HG02623 (cell line): ENCODE data around the gene TMEM258.

Source experiments
- ATAC-seq: cut with Tn5 transposase; IDR thresholded peaks from one replicate; pipeline ENCODE4 v1.9.1; 2021; ENCODE audit warnings: moderate library complexity; ENCODE audit not compliant: unreplicated experiment

TMEM258 gene

DNA sequence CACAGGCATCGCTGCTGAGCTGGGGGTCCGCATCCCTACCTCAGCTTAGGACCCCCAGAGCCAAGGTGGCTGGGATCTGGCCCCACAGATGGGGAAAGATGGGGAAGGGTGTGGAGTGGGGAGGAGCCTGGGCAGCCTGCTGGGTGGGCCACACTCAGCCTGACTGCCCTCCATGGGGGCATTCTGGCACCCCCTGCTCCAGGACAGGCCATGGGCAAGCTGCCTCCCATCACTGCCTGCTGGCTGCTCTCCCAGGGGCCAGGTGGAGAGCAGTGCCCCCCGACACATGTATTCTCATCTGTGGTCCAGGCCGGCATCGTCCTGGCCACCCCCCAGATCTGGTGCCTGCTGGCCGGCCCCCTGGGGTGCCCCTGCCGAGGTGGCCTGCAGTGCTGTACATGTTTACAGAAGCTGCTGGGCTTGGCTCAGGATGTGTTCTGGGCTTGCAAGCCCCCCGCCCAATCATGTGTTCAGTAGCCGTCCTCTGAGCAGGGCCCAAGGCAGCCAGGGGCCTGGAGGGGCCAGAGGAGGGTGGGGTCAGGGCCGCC lies 47.7 kb downstream of the TMEM258 start:
- ATAC-seq: no peak

DNA sequence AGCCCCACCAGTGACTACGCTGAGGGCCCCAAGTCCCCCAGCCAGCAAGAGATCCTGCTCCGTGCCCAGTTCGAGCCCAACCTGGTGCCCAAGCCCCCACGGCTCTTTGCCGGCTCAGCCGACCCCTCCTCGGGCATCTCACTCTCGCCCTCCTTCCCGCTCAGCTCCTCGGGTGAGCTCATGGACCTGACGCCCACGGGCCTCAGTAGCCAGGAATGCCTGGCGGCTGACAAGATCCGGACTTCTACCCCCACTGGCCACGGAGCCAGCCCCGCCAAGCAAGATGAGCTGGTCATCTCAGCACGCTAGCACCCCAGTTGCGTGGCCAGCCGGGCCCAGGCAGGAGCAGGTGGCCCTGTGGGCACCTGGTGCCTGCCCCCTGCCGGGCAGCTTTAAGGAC lies 48.2 kb downstream of the TMEM258 start:
- no peak for ATAC-seq

DNA sequence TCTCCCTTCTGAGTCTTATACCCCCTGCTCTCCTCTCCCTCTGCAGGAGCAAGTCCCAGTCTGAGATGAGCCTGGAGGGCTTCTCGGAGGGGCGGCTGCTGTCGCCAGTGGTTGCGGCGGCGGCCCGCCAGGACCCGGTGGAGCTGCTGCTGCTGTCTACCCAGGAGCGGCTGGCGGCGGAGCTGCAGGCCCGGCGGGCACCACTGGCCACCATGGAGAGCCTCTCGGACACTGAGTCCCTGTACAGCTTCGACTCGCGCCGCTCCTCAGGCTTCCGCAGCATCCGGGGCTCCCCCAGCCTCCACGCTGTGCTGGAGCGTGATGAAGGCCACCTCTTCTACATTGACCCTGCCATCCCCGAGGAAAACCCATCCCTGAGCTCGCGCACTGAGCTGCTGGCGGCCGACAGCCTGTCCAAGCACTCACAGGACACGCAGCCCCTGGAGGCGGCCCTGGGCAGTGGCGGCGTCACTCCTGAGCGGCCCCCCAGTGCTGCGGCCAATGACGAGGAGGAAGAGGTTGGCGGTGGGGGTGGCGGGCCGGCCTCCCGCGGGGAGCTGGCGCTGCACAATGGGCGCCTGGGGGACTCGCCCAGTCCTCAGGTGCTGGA lies 48.8 kb downstream of the TMEM258 start:
- no peak for ATAC-seq

GRCh38 chr11:61742391-61742790 lies 50.0 kb downstream of the TMEM258 start:
- no peak for ATAC-seq

GRCh38 chr11:61739966-61740365 lies 52.4 kb downstream of the TMEM258 start:
- ATAC-seq: no peak

DNA sequence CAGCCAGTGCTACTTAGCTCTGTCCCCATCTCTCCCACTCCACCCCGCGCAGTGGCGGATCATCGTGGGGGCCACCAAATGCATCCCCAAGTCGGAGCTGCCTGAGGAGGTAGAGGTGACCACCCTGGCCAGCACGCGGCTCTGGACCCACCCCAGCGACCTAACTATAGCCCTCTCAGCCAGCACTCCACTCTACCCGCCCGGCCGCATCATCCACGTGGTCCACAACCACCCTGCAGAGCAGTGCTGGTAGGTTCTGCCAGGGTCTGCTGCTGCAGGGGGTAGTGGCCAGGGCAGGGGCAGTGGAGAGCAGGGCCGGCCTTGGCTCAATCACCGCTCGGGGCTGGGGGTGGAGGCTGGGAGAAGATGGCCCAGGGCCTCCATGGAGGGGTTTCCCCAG lies 53.0 kb downstream of the TMEM258 start:
- ATAC-seq: no peak
